HepG2 (cell line): ENCODE data around the gene MIF4GD. TPM values are rescaled to one million over a fixed set of nuclear protein-coding genes. Genes with fewer than 3 reads are reported as not detected.

Source experiments
- CBX5 ChIP-seq: sonication (generic); formaldehyde crosslinking; IDR thresholded peaks from 2 replicates; pipeline ENCODE4 v1.4.0; 2020; ENCODE audit warnings: missing genetic modification reagents, borderline replicate concordance
- CC2D1A ChIP-seq: sonication (generic); formaldehyde crosslinking; IDR thresholded peaks from 2 replicates; pipeline ENCODE4 v1.8.1; 2023; ENCODE audit warnings: mild to moderate bottlenecking, missing genetic modification reagents
- FOXC1 ChIP-seq: sonication (generic); formaldehyde crosslinking; IDR thresholded peaks from 2 replicates; pipeline ENCODE4 v1.8.0; 2022; ENCODE audit warnings: mild to moderate bottlenecking, missing genetic modification reagents, borderline replicate concordance
- IRF2 ChIP-seq: IDR thresholded peaks from 2 replicates; pipeline ENCODE4 v1.6.1; 2018; ENCODE audit warnings: missing genetic modification reagents, missing compliant biosample characterization
- PRMT3 ChIP-seq: sonication (generic); formaldehyde crosslinking; IDR thresholded peaks from 2 replicates; pipeline ENCODE4 v1.8.1; 2022; ENCODE audit warnings: low read depth, mild to moderate bottlenecking, moderate library complexity, missing genetic modification reagents, borderline replicate concordance
- TBL1XR1 ChIP-seq: fragments of 150-350 bp; IDR thresholded peaks from 2 replicates; pipeline ENCODE4 v1.6.1; 2014; ENCODE audit warnings: borderline replicate concordance, low read length; ENCODE audit not compliant: partially characterized antibody
- ZIK1 ChIP-seq: sonication (generic); formaldehyde crosslinking; IDR thresholded peaks from 2 replicates; pipeline ENCODE4 v1.5.0; 2020; ENCODE audit warnings: mild to moderate bottlenecking, low read depth, missing genetic modification reagents, borderline replicate concordance
- ZNF230 ChIP-seq: sonication (generic); formaldehyde crosslinking; IDR thresholded peaks from 2 replicates; pipeline ENCODE4 v1.4.0; 2020; ENCODE audit warnings: mild to moderate bottlenecking, missing genetic modification reagents
- ZNF251 ChIP-seq: sonication (generic); formaldehyde crosslinking; IDR thresholded peaks from 2 replicates; pipeline ENCODE4 v1.9.0; 2021; ENCODE audit warnings: mild to moderate bottlenecking, missing genetic modification reagents
- ZNF33B ChIP-seq: sonication (generic); formaldehyde crosslinking; IDR thresholded peaks from 2 replicates; pipeline ENCODE4 v1.5.1; 2020; ENCODE audit warnings: mild to moderate bottlenecking, missing genetic modification reagents
- polyA plus RNA-seq, 8 experiments: library from polyadenylated mRNA; depleted of rRNA in 3 of 8; stranded (reverse) in 7 of 8; unstranded in 1 of 8; fragments of >200 nt; fragmentation: Illumina TruSeq in 4 of 8; extraction: Trizol in 4 of 8; gene quantifications; 2 replicates each; pipeline versions ENCODE4 v1.2.1 to v1.2.3, GENCODE V29; 2011 to 2016; ENCODE audit warnings: low read depth in 4 of 8, missing spikeins in 1 of 8, mixed read lengths in 1 of 8; ENCODE audit not compliant: insufficient read depth in 1 of 8
- total RNA-seq, 5 experiments: library from RNA; depleted of rRNA; stranded (reverse); fragments of >200 nt; fragmentation: Illumina TruSeq; extraction: Trizol; gene quantifications; 2 replicates each; pipeline ENCODE4 v1.2.3, GENCODE V29; 2016; ENCODE audit warnings: low read depth in 1 of 5
- TF ChIP-seq, protein P1 (sequence below): sonication (generic); formaldehyde crosslinking; conservative IDR thresholded peaks from 2 replicates; pipeline ENCODE4 v1.4.0; 2020; ENCODE audit warnings: mild to moderate bottlenecking, missing genetic modification reagents, moderate library complexity
- TF ChIP-seq, protein P2 (sequence below): conservative IDR thresholded peaks from 2 replicates; pipeline ENCODE4 v1.6.1; 2018; ENCODE audit warnings: missing genetic modification reagents
- TF ChIP-seq, protein P3 (sequence below): sonication (generic); formaldehyde crosslinking; IDR thresholded peaks from 2 replicates; pipeline ENCODE4 v1.5.0; 2020; ENCODE audit warnings: mild to moderate bottlenecking, missing genetic modification reagents
- TF ChIP-seq, protein P4 (sequence below): IDR thresholded peaks from 2 replicates; pipeline ENCODE4 v1.6.1; 2012; ENCODE audit warnings: low read length, improper control_type of control experiment
- TF ChIP-seq, protein P5 (sequence below): sonication (generic); IDR thresholded peaks from 2 replicates; pipeline ENCODE4 v1.6.1; 2016; ENCODE audit warnings: low read depth, borderline replicate concordance

The MIF4GD gene
- total and polyA plus RNA-seq, 2 of the 13 experiments (the other 11 are each of a cell fraction or from before 2014, with no cell fraction given) = 14.0 to 28.0 TPM

DNA sequence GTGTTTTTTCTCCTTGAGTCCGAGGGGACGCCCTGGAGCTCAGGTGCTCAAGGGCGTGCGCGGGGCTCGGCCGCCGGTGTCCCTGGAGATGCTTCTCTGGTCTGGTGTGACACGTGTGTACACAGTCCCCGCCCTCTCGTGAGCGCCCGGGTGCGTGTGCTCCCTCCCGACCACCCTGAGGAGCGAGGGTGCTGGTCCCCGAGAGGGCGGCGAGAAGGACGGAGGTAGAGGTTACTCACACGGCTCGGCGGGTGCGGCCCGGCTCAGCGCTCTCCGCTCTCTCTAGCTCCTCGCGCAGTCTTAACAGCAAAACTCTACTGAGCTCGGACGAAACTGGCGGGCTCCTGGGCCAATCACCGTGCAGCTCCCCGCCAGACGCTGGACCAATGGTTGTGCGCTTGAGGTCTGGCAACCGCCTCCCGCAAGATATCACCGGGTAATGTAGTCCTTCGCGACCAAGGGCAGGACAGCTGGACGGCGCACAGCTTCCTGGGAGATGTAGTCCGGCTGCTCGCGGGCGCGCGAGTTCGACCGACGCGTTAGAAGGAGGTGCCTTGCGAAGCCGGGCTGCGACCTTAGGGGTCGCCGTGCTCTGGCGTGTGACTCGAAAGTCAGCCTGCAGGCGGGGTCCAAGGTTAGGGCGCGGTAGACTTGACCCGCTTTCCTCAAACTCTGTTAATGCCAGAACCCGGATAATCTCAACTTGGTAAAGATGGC, 18.2 kb upstream of the MIF4GD start, which contains the start of gene SLC25A19 (continued):
- TF ChIP-seq, protein P1, sequence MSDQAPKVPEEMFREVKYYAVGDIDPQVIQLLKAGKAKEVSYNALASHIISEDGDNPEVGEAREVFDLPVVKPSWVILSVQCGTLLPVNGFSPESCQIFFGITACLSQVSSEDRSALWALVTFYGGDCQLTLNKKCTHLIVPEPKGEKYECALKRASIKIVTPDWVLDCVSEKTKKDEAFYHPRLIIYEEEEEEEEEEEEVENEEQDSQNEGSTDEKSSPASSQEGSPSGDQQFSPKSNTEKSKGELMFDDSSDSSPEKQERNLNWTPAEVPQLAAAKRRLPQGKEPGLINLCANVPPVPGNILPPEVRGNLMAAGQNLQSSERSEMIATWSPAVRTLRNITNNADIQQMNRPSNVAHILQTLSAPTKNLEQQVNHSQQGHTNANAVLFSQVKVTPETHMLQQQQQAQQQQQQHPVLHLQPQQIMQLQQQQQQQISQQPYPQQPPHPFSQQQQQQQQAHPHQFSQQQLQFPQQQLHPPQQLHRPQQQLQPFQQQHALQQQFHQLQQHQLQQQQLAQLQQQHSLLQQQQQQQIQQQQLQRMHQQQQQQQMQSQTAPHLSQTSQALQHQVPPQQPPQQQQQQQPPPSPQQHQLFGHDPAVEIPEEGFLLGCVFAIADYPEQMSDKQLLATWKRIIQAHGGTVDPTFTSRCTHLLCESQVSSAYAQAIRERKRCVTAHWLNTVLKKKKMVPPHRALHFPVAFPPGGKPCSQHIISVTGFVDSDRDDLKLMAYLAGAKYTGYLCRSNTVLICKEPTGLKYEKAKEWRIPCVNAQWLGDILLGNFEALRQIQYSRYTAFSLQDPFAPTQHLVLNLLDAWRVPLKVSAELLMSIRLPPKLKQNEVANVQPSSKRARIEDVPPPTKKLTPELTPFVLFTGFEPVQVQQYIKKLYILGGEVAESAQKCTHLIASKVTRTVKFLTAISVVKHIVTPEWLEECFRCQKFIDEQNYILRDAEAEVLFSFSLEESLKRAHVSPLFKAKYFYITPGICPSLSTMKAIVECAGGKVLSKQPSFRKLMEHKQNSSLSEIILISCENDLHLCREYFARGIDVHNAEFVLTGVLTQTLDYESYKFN (CRISPR knock-in tag) = peak; percentile 52
- no peak for TF ChIP-seq PRMT3
- no peak for TF ChIP-seq CC2D1A (CRISPR knock-in tag)
- peak; percentile 99 for TF ChIP-seq IRF2 (CRISPR knock-in tag)
- TF ChIP-seq, protein P2, sequence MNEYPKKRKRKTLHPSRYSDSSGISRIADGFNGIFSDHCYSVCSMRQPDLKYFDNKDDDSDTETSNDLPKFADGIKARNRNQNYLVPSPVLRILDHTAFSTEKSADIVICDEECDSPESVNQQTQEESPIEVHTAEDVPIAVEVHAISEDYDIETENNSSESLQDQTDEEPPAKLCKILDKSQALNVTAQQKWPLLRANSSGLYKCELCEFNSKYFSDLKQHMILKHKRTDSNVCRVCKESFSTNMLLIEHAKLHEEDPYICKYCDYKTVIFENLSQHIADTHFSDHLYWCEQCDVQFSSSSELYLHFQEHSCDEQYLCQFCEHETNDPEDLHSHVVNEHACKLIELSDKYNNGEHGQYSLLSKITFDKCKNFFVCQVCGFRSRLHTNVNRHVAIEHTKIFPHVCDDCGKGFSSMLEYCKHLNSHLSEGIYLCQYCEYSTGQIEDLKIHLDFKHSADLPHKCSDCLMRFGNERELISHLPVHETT (CRISPR knock-in tag) = peak; percentile 47
- peak; percentile 89; the same call in 1 of the 2 replicates for TF ChIP-seq FOXC1
- TF ChIP-seq, protein P3, sequence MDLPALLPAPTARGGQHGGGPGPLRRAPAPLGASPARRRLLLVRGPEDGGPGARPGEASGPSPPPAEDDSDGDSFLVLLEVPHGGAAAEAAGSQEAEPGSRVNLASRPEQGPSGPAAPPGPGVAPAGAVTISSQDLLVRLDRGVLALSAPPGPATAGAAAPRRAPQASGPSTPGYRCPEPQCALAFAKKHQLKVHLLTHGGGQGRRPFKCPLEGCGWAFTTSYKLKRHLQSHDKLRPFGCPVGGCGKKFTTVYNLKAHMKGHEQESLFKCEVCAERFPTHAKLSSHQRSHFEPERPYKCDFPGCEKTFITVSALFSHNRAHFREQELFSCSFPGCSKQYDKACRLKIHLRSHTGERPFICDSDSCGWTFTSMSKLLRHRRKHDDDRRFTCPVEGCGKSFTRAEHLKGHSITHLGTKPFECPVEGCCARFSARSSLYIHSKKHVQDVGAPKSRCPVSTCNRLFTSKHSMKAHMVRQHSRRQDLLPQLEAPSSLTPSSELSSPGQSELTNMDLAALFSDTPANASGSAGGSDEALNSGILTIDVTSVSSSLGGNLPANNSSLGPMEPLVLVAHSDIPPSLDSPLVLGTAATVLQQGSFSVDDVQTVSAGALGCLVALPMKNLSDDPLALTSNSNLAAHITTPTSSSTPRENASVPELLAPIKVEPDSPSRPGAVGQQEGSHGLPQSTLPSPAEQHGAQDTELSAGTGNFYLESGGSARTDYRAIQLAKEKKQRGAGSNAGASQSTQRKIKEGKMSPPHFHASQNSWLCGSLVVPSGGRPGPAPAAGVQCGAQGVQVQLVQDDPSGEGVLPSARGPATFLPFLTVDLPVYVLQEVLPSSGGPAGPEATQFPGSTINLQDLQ (CRISPR knock-in tag) = peak; percentile 94; the same call in 1 of the 2 replicates
- TF ChIP-seq, protein P4, sequence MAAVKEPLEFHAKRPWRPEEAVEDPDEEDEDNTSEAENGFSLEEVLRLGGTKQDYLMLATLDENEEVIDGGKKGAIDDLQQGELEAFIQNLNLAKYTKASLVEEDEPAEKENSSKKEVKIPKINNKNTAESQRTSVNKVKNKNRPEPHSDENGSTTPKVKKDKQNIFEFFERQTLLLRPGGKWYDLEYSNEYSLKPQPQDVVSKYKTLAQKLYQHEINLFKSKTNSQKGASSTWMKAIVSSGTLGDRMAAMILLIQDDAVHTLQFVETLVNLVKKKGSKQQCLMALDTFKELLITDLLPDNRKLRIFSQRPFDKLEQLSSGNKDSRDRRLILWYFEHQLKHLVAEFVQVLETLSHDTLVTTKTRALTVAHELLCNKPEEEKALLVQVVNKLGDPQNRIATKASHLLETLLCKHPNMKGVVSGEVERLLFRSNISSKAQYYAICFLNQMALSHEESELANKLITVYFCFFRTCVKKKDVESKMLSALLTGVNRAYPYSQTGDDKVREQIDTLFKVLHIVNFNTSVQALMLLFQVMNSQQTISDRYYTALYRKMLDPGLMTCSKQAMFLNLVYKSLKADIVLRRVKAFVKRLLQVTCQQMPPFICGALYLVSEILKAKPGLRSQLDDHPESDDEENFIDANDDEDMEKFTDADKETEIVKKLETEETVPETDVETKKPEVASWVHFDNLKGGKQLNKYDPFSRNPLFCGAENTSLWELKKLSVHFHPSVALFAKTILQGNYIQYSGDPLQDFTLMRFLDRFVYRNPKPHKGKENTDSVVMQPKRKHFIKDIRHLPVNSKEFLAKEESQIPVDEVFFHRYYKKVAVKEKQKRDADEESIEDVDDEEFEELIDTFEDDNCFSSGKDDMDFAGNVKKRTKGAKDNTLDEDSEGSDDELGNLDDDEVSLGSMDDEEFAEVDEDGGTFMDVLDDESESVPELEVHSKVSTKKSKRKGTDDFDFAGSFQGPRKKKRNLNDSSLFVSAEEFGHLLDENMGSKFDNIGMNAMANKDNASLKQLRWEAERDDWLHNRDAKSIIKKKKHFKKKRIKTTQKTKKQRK = no peak
- TF ChIP-seq ZNF33B (CRISPR knock-in tag) = no peak; the same call in 1 of the 2 replicates
- TF ChIP-seq ZNF230 (CRISPR knock-in tag) = peak; percentile 64; the same call in 1 of the 2 replicates
- peak; percentile 65 for TF ChIP-seq TBL1XR1
- TF ChIP-seq ZIK1 (CRISPR knock-in tag) = no peak; the same call in 1 of the 2 replicates
- no peak for TF ChIP-seq ZNF251 (CRISPR knock-in tag)
- peak; percentile 83; the same call in 1 of the 2 replicates for TF ChIP-seq CBX5 (CRISPR knock-in tag)
- TF ChIP-seq, protein P5, sequence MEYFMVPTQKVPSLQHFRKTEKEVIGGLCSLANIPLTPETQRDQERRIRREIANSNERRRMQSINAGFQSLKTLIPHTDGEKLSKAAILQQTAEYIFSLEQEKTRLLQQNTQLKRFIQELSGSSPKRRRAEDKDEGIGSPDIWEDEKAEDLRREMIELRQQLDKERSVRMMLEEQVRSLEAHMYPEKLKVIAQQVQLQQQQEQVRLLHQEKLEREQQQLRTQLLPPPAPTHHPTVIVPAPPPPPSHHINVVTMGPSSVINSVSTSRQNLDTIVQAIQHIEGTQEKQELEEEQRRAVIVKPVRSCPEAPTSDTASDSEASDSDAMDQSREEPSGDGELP = peak; percentile 99
